ENCODE measurements around the gene CHMP1B.

Gene CHMP1B

GRCh38 chr18:11865071-11865470 is 13.9 kb downstream of the CHMP1B start:
- Histone ChIP-seq H3K4me3 (ENCODE audit: severe bottlenecking) (no peak overlapping the region), H3K36me3 (ENCODE audit: low read depth) (no peaks in the 10 kb centered on the region), H3K27ac (ENCODE audit: poor library complexity, severe bottlenecking) (no peak overlapping the region), H3K4me1 (ENCODE audit: insufficient read depth, poor library complexity, severe bottlenecking) (peaks cover 6% of the 10 kb centered on the region), H3K9me3 (ENCODE audit: severe bottlenecking) (no peaks in the 10 kb centered on the region), H3K27me3 (ENCODE audit: insufficient read depth, poor library complexity, severe bottlenecking) (no peaks in the 10 kb centered on the region)
- TF ChIP-seq CTCF (IDR thresholded peaks at IDR 0.05; ENCODE audit: poor library complexity, severe bottlenecking): no peak
- ATAC-seq (ENCODE audit: low read depth): no peak
- no peak for DNase-seq (ENCODE audit: low spot score)

GRCh38 chr18:11866329-11866728 is 15.1 kb downstream of the CHMP1B start:
- Histone ChIP-seq H3K36me3 (ENCODE audit: low read depth) (no peaks in the 10 kb centered on the region), H3K27me3 (ENCODE audit: insufficient read depth, poor library complexity, severe bottlenecking) (no peaks in the 10 kb centered on the region), H3K4me3 (ENCODE audit: severe bottlenecking) (no peak overlapping the region), H3K4me1 (ENCODE audit: insufficient read depth, poor library complexity, severe bottlenecking) (no peaks in the 10 kb centered on the region), H3K27ac (ENCODE audit: poor library complexity, severe bottlenecking) (no peak overlapping the region), H3K9me3 (ENCODE audit: severe bottlenecking) (no peaks in the 10 kb centered on the region)
- no peak for ATAC-seq (ENCODE audit: low read depth)
- TF ChIP-seq CTCF (IDR thresholded peaks at IDR 0.05; ENCODE audit: poor library complexity, severe bottlenecking): no peak
- no peak for DNase-seq (ENCODE audit: low spot score)

GRCh38 chr18:11866764-11867163 is 15.6 kb downstream of the CHMP1B start:
- H3K9me3 ChIP-seq (ENCODE audit: severe bottlenecking): no peaks in the 10 kb centered on the region
- TF ChIP-seq CTCF (IDR thresholded peaks at IDR 0.05; ENCODE audit: poor library complexity, severe bottlenecking): no peak
- no peaks in the 10 kb centered on the region for H3K27me3 ChIP-seq (ENCODE audit: insufficient read depth, poor library complexity, severe bottlenecking)
- no peaks in the 10 kb centered on the region for H3K36me3 ChIP-seq (ENCODE audit: low read depth)
- ATAC-seq (ENCODE audit: low read depth) (no peak), DNase-seq (ENCODE audit: low spot score) (no peak)
- no peak overlapping the region for H3K4me3 ChIP-seq (ENCODE audit: severe bottlenecking)
- no peaks in the 10 kb centered on the region for H3K4me1 ChIP-seq (ENCODE audit: insufficient read depth, poor library complexity, severe bottlenecking)
- H3K27ac ChIP-seq (ENCODE audit: poor library complexity, severe bottlenecking): no peak overlapping the region

GRCh38 chr18:11868230-11868629 is 17.0 kb downstream of the CHMP1B start:
- TF ChIP-seq CTCF (IDR thresholded peaks at IDR 0.05; ENCODE audit: poor library complexity, severe bottlenecking): no peak
- Histone ChIP-seq H3K4me1 (ENCODE audit: insufficient read depth, poor library complexity, severe bottlenecking) (no peaks in the 10 kb centered on the region), H3K27ac (ENCODE audit: poor library complexity, severe bottlenecking) (no peak overlapping the region), H3K27me3 (ENCODE audit: insufficient read depth, poor library complexity, severe bottlenecking) (no peaks in the 10 kb centered on the region), H3K36me3 (ENCODE audit: low read depth) (no peaks in the 10 kb centered on the region), H3K9me3 (ENCODE audit: severe bottlenecking) (no peaks in the 10 kb centered on the region), H3K4me3 (ENCODE audit: severe bottlenecking) (no peak overlapping the region)
- ATAC-seq (ENCODE audit: low read depth): no peak
- no peak for DNase-seq (ENCODE audit: low spot score)

GRCh38 chr18:11871501-11871900 is 20.3 kb downstream of the CHMP1B start:
- TF ChIP-seq CTCF (IDR thresholded peaks at IDR 0.05; ENCODE audit: poor library complexity, severe bottlenecking): no peak
- no peak for DNase-seq (ENCODE audit: low spot score)
- no peaks in the 10 kb centered on the region for H3K4me1 ChIP-seq (ENCODE audit: insufficient read depth, poor library complexity, severe bottlenecking)

More at GRCh38 chr18:11871501-11871900, 20.3 kb downstream of the CHMP1B start:
- Histone ChIP-seq H3K36me3 (ENCODE audit: low read depth) (no peaks in the 10 kb centered on the region), H3K27me3 (ENCODE audit: insufficient read depth, poor library complexity, severe bottlenecking) (no peaks in the 10 kb centered on the region), H3K4me3 (ENCODE audit: severe bottlenecking) (no peak overlapping the region), H3K9me3 (ENCODE audit: severe bottlenecking) (no peaks in the 10 kb centered on the region), H3K27ac (ENCODE audit: poor library complexity, severe bottlenecking) (no peak overlapping the region)
- ATAC-seq (ENCODE audit: low read depth): no peak
